ENCODE data around the gene RDH16. TPM values are rescaled to one million over a fixed set of nuclear protein-coding genes. Genes with fewer than 3 reads are reported as not detected.
"Not testable (repeated sequence)": the region's sequence is repeated elsewhere in the genome, so short reads cannot be mapped to it uniquely, and the experiment has no call there.

Gene RDH16
- total RNA-seq, 4 donors from 2014 or later, result 0.84 to 4.7 (median 1.0) TPM

GRCh38 chr12:56948457-56948777 lies 9.0 kb downstream of the RDH16 start:
- H3K4me3 ChIP-seq (ENCODE audit: low read depth, poor library complexity, severe bottlenecking), result no peak overlapping the region
- intact Hi-C loops (cut with DNase I; ENCODE audit: low total_unique reads), result no loop called here
- DNase-seq (ENCODE audit: low spot score in 2 of 2), result peak in 1 of 2 donors; percentile 4
- TF ChIP-seq POLR2A (IDR thresholded peaks at IDR 0.05), result no peak
- TF ChIP-seq, protein P1, sequence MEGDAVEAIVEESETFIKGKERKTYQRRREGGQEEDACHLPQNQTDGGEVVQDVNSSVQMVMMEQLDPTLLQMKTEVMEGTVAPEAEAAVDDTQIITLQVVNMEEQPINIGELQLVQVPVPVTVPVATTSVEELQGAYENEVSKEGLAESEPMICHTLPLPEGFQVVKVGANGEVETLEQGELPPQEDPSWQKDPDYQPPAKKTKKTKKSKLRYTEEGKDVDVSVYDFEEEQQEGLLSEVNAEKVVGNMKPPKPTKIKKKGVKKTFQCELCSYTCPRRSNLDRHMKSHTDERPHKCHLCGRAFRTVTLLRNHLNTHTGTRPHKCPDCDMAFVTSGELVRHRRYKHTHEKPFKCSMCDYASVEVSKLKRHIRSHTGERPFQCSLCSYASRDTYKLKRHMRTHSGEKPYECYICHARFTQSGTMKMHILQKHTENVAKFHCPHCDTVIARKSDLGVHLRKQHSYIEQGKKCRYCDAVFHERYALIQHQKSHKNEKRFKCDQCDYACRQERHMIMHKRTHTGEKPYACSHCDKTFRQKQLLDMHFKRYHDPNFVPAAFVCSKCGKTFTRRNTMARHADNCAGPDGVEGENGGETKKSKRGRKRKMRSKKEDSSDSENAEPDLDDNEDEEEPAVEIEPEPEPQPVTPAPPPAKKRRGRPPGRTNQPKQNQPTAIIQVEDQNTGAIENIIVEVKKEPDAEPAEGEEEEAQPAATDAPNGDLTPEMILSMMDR (IDR thresholded peaks at IDR 0.05), result no peak

GRCh38 chr12:56947633-56948456 lies 9.6 kb downstream of the RDH16 start:
- H3K4me3 ChIP-seq (ENCODE audit: low read depth, poor library complexity, severe bottlenecking), result no peak overlapping the region
- TF ChIP-seq, protein P1 (IDR thresholded peaks at IDR 0.05), result no peak
- TF ChIP-seq POLR2A (IDR thresholded peaks at IDR 0.05), result no peak
- DNase-seq (ENCODE audit: low spot score in 2 of 2), result no peak
- intact Hi-C loops (cut with DNase I; ENCODE audit: low total_unique reads), result no loop called here
- WGBS, 2 donors, result 85 to 87% methylated on average over 6 of the region's 6 CpGs

GRCh38 chr12:56943878-56944277 lies 13.5 kb downstream of the RDH16 start:
- TF ChIP-seq POLR2A (IDR thresholded peaks at IDR 0.05), result no peak
- TF ChIP-seq, protein P1 (IDR thresholded peaks at IDR 0.05), result no peak
- intact Hi-C loops (cut with DNase I; ENCODE audit: low total_unique reads), result no loop called here
- 95% methylated on average over 4 of the region's 4 CpGs for WGBS, 2 donors
- DNase-seq (ENCODE audit: low spot score in 2 of 2), result no peak
- no peak overlapping the region for H3K4me3 ChIP-seq (ENCODE audit: low read depth, poor library complexity, severe bottlenecking)

DNA sequence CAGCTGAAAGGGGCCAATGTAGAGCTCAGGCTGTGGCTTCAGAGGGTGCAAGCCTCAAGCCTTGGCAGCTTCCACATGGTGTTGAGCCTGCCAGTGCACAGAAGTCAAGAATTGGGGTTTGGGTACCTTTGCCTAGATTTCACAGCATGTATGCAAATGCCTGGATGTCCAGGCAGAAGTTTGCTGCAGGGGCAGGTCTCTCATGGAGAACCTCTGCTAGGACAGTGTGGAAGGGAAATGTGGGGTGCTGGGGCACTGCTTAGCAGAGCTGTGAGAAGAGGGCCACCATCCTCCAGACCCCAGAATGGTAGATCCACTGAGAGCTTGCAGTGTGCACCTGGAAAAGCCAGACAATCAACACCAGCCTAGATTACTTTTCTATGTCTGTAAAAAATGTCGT lies 14.0 kb downstream of the RDH16 start:
- H3K4me3 ChIP-seq (ENCODE audit: low read depth, poor library complexity, severe bottlenecking); DNase-seq (ENCODE audit: low spot score in 2 of 2); intact Hi-C loops (cut with DNase I; ENCODE audit: low total_unique reads): not testable (repeated sequence)
- 88 to 91% methylated on average over 1 of the region's 1 CpG for WGBS, 2 donors

DNA sequence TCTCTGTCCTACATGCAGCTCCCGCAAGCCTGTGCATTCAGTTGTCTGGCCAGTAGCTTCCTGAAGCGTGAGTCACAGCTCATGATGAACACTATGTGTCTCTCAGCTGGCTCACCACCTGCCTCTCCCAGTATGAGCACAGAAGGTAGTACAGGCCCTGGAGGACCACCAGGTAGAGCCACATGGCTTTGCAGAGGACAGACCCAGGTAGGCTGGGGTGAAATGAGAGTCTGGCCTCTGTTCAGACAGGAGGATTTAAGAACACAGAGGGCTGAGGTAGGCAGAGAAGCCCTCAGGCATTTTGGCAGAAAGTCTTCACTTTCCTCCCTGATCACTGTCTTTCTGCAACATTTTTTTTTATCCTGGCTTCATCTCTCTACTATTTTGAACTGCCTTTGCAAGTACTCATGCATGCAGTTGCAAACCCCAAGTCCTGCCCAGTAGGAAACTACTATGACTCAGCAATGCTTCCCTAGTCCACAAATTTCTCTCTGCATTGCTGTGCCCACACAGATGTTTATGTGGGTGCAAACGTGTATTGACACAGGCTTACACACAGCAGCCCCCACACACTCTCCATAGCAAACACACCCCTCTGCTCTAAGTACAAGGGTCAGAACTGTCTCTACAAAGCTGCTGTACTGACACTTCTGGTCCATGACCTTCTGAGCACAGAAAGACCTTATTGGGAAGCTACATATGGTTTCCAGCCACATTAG lies 15.9 kb downstream of the RDH16 start:
- H3K4me3 ChIP-seq (ENCODE audit: low read depth, poor library complexity, severe bottlenecking), result no peak overlapping the region
- WGBS, 2 donors, result 0 to 7% methylated on average over 1 to 2 of the region's 3 CpGs
- intact Hi-C loops (cut with DNase I; ENCODE audit: low total_unique reads), result no loop called here
- no peak for TF ChIP-seq POLR2A (IDR thresholded peaks at IDR 0.05)
- TF ChIP-seq, protein P1 (IDR thresholded peaks at IDR 0.05), result no peak
- DNase-seq (ENCODE audit: low spot score in 2 of 2), result peak; percentile 46 to 82

GRCh38 chr12:56940942-56941298 lies 16.5 kb downstream of the RDH16 start:
- DNase-seq (ENCODE audit: low spot score in 2 of 2); intact Hi-C loops (cut with DNase I; ENCODE audit: low total_unique reads); H3K4me3 ChIP-seq (ENCODE audit: low read depth, poor library complexity, severe bottlenecking): not testable (repeated sequence)
- WGBS, 2 donors, result 0% methylated on average over 1 of the region's 4 CpGs

Data from lower leg skin (tissue), 4 donors.